ENCODE measurements around the gene HES3.
A peak's percentile ranks its signal among the peaks of the same experiment; 100 is the strongest.

DNA sequence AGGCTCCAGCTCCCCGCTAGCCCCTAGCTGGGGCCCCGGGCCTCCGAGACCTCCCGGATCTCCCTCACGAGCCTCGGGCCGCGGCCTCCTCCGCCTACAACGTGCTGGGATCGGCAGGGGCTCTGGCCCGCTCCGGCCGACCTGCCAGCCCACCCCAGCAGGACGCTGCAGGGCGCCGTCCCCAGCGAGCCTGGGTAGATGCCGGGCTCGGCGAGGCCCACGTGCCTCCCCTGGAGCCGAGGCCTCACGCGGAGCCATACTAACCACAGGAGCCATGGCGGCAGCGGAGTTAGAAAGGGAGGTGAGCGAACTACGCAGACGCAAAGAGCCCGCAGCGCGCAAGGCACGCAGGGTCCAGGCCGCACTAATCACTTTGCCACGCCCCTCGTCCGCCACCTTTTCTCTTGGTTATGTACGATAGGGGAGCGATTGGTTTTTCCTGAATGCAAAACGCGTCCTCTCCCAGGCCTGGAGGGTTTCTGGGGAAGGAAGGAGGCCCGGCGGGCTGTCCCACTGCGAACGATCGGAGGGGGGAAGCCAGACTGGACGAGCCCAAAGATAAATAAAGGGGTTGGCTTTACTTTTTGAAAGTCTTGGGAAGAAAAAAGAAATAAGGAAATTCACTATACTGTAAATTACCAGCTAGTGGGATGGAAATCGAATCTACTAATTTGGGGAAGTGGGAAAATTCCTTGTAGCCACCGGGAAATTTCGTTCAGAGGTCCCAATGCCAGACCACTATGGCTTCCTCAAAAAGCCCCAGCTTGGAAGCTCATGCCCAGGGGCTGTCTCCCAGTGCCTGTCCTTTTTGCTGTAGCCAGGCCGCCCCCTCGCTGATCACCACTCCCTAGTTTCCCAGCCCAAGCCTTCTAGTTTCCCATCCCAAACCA is 44.4 kb upstream of the HES3 start, which contains the start of gene RPL22:
- TF ChIP-seq POLR2A (IDR thresholded peaks at IDR 0.05; ENCODE audit: low read depth, low read length) (peak; percentile 85), TAF1 (IDR thresholded peaks at IDR 0.05; ENCODE audit: low read depth, low read length) (peak; percentile 97), POLR2AphosphoS5 (IDR thresholded peaks at IDR 0.05; ENCODE audit: low read depth, low read length) (peak; percentile 89), SPI1 (IDR thresholded peaks at IDR 0.05; ENCODE audit: low read depth, low read length) (peak; percentile 62)

All from GM12891 (cell line).